K562 treated with DMSO at 1 percent for 12 hours (cell line): Measurements from ENCODE around the gene PCDHGB4. TPM values are rescaled to one million over a fixed set of nuclear protein-coding genes. Genes with fewer than 3 reads are reported as not detected.

Experiments
- total RNA-seq: library from RNA; unstranded; fragments of 300-600 nt; gene quantifications from 2 replicates; pipeline ENCODE4 v1.2.3, GENCODE V29; 2022; ENCODE audit not compliant: insufficient read depth

PCDHGB4 gene
- total RNA-seq = 0.23 TPM in 1 of 2 replicates, not detected in the other

DNA sequence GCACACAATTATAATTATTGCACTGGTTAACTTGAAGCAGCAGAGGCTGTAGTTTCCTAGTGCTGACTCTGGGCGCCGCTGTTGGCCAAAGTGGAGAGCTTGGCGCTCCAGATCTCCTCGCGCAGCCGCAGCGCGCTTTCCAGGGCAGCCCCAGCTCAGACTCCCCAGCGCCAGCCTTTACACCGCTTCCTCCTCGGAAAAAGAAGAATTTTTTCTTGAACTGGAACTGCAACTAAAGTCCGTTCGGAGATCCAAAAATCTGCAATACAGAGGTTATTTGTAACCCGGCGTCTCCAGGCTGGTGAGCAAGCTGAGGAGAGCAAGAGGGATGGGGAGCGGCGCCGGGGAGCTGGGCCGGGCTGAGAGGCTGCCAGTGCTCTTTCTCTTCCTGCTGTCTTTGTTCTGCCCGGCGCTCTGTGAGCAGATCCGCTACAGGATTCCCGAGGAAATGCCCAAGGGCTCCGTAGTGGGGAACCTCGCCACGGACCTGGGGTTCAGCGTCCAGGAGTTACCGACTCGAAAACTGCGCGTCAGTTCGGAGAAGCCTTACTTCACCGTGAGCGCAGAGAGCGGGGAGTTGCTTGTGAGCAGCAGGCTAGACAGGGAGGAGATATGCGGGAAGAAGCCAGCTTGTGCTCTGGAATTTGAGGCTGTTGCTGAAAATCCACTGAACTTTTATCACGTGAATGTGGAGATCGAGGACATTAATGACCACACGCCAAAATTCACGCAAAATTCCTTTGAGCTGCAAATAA, at the start of gene PCDHGB4:
TSS of gene PCDHGB4 (plus strand) at position 142 of the 755 bp plus-strand sequence. CDS start at position 329, 187 bp downstream.

DNA sequence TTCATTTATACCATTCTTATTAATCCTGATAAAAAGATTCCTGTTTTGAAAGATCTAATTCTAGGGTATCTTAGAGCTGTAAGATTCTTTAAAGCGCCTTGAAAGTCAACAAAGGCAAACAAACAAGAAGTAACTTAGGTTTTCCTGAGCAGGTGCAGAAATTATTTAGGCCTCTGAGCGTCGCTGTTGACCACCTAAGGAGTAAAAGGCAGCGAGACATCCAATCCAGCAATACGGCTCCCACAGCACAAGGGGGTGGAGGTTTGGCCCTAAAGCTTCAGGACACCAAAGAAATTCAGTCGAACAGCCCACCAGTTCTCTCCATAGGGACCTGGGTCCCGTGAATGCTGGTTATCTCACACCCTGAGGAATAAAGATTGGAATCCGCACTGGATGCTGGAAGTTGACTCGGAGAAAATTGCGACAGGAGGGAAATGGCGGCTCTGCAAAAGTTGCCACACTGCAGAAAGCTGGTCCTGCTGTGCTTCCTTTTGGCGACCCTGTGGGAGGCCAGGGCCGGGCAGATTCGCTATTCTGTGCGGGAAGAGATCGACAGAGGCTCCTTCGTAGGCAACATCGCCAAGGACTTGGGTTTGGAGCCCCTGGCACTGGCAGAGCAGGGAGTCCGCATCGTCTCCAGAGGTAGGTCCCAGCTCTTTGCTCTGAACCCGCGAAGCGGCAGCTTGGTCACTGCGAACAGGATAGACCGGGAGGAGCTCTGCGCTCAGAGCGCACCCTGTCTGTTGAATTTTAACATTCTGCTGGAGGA, 48.8 kb upstream of the PCDHGB4 start, which contains the start of gene PCDHGA2:
TSS of gene PCDHGA2 (plus strand) at position 223 of the 769 bp plus-strand sequence.

DNA sequence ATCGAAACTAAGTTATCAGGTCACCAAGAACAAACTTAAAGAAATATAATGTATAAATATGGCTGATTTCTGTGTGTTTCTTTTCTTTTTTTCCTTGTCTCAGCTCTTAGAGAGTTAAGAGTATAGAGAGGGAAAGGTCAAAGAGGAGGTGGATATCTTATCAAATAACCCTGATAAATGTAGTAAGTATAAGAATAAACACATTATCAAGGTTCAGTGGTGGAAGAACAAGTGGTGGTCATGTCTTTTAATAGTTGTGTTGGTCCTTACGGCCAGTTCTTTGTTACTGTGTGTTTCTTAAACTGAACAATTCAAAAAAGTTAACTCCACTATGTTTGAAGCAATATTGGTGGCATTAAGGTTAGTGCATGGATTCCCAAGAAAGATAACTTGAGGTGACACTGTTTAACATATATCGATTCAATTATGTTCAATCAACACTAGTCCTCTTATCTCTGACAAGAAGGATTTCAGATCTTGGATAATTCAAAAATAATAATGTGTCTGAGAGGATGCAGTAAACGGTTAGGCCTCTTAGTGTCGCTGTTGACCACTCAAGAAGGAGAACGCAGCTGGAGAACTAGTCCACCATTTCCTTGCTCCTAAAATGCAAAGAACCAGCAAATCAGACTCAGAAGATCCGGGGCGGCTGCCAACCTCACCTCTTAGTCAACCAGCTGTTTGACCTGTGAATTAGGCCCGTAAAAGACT, 44.1 kb upstream of the PCDHGB4 start, which contains the start of gene PCDHGA3:
TSS of gene PCDHGA3 (plus strand) at position 588 of the 711 bp plus-strand sequence. CDS start 205 bp downstream, outside the sequence.

DNA sequence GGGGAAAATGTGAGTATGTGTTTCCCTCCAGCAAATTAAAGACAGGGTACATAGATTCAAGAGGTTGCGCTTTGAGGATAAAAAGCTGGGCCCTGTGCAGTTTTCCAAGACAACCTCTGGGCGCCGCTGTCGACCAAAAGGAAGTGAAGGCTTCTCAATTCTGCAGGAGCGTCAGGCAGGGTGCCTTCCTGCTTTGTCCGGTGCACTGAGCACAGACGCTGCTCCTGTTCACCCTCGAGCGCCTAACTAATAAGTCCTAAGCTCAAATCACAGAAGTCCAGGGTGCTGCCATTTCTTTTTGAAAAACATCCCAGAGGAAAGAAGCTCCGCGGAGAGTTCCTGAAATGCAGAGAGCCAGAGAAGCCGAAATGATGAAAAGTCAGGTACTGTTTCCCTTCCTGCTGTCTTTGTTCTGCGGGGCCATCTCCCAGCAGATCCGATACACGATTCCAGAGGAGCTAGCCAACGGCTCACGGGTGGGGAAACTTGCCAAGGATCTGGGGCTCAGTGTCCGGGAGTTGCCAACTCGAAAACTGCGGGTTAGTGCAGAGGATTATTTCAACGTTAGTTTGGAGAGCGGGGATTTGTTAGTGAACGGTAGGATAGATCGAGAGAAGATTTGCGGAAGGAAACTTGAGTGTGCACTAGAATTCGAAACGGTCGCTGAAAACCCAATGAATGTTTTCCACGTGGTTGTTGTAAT, 37.4 kb upstream of the PCDHGB4 start, which contains the start of gene PCDHGB1:
TSS of gene PCDHGB1 (plus strand) at position 183 of the 703 bp plus-strand sequence. CDS start at position 345, 162 bp downstream.

GRCh38 chr5:141354900-141355469, 32.5 kb upstream of the PCDHGB4 start, which contains the start of gene PCDHGA4:
Gene PCDHGA4, plus strand, starts transcription at chr5:141355021. Its CDS starts 87 bp downstream, at chr5:141355108.

GRCh38 chr5:141359790-141360426, 27.6 kb upstream of the PCDHGB4 start, which contains the start of gene PCDHGB2:
Gene PCDHGB2, plus strand, starts transcription at chr5:141359994. Its CDS starts 142 bp downstream, at chr5:141360136.

DNA sequence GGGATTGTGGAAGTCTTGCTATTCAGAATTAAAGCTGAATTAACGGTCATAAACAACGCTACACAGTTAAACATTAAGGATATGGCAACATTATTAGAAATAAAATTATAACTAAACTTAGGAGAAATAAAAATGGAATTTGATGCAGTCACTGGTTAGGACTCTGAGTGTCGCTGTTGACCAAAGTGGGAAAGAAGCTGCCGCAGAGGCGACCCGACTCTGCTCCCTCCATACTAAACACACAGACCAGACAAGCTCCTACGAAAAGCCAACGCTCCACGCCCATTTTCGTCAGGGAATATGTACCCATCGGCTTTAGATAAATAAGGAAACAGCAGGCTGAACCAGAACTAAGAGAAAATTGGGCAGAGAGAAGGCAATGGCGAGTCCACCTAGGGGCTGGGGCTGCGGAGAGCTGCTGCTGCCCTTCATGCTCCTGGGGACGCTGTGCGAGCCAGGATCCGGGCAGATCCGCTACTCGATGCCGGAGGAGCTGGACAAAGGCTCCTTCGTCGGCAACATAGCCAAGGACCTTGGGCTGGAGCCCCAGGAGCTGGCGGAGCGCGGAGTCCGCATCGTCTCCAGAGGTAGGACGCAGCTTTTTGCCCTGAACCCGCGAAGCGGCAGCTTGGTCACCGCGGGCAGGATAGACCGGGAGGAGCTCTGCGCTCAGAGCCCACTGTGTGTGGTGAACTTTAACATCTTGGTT, 23.4 kb upstream of the PCDHGB4 start, which contains the start of gene PCDHGA5:
TSS of gene PCDHGA5 (plus strand) at position 211 of the 709 bp plus-strand sequence. CDS start at position 380, 169 bp downstream.

GRCh38 chr5:141369994-141370848, 17.3 kb upstream of the PCDHGB4 start, which contains the start of gene PCDHGB3:
Gene PCDHGB3, plus strand, starts transcription at chr5:141370242. Its CDS starts 153 bp downstream, at chr5:141370395.

GRCh38 chr5:141373673-141374317, 13.7 kb upstream of the PCDHGB4 start, which contains the start of gene PCDHGA6:
Gene PCDHGA6, plus strand, starts transcription at chr5:141373891. Its CDS starts 193 bp downstream, at chr5:141374084.

DNA sequence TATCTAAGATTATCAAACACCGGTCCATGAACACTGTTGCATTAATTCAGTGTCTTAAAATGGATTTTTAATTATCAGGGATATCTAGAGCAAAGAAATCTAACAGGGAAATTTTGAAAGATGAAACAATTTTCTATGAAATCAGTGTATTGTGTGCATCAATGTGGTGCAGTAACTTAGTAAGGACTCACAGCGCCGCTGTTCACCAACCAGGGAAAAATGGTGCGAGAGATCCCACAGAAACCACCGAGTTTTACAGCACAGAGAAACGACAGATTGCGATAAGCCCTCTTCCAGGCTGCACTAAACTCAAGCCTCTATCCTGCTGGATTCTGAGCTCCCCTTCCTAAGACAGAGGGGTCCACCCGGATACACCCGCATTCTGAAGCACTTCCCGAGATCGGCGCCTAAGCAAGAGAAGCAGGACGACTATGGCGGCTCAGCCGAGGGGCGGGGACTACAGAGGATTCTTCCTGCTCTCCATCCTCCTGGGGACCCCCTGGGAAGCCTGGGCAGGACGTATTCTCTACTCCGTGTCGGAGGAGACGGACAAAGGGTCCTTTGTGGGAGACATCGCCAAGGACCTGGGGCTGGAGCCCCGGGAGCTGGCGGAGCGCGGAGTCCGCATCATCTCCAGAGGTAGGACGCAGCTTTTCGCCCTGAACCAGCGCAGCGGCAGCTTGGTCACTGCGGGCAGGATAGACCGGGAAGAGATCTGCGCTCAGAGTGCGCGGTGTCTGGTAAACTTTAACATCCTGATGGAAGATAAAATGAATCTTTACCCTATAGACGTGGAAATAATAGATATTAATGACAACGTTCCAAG, 4.8 kb upstream of the PCDHGB4 start, which contains the start of gene PCDHGA7:
TSS of gene PCDHGA7 (plus strand) at position 274 of the 826 bp plus-strand sequence. CDS start at position 432, 158 bp downstream.

DNA sequence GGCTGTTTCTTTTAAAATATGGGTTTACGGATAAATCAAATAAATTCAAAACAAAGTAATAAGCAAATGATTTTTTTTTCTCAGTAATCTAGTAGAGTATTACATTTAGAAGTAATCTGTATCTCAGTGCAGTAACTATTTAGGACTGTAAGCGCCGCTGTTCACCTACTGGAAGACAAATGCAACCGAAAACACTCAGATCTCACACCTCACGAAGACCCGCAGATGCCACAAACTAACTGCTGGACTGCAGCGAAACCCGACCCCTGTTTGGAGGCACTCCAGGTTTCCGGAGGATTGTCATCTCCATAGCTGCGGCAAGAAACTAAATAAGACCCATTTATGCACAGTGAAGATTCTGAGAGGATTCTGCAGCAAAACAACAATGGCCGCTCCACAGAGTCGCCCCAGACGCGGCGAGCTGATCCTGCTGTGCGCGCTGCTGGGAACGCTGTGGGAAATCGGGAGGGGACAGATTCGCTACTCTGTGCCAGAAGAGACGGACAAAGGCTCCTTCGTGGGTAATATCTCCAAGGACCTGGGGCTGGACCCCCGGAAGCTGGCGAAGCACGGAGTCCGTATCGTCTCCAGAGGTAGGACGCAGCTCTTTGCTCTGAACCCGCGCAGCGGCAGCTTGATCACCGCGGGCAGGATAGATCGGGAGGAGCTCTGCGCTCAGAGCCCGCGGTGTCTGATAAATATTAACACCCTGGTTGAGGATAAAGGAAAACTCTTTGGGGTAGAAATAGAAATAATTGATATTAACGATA, 5.1 kb downstream of the PCDHGB4 start, which contains the start of gene PCDHGA8:
TSS of gene PCDHGA8 (plus strand) at position 205 of the 770 bp plus-strand sequence. CDS start at position 386, 181 bp downstream.

GRCh38 chr5:141397756-141398551, 10.5 kb downstream of the PCDHGB4 start, which contains the start of gene PCDHGB5:
Gene PCDHGB5, plus strand, starts transcription at chr5:141397947. Its CDS starts 181 bp downstream, at chr5:141398128.

DNA sequence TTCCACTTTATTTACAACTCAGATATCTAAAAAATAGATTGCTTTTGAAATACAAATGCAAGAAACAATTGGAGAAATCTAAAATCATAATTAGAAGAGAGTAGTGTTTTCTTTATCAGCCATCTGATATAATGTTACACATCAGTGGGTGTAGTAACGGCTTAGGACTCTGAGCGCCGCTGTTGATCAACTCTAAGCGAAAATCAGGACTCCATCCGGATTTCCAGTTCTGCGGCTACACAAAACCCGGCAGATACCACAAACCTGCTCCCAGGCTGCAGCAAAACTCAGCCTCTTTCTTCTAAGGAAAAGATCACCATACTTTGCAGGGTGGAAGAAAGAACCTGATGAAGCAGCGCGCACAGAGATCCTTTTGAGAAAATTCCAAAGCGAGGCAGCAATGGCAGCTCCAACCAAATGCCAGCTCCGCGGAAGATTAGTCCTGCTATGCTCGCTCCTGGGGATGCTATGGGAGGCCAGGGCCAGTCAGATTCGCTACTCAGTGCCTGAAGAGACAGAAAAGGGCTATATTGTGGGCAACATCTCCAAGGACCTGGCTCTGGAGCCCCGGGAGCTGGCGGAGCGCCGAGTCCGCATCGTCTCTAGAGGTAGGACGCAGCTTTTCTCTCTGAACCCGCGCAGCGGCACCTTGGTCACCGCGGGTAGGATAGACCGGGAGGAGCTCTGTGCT, 15.2 kb downstream of the PCDHGB4 start, which contains the start of gene PCDHGA9:
TSS of gene PCDHGA9 (plus strand) at position 226 of the 691 bp plus-strand sequence. CDS start at position 401, 175 bp downstream.

GRCh38 chr5:141407790-141408505, 20.4 kb downstream of the PCDHGB4 start, which contains the start of gene PCDHGB6:
Gene PCDHGB6, plus strand, starts transcription at chr5:141408021. Its CDS starts 182 bp downstream, at chr5:141408203.

